Brain microvascular endothelial cell (primary cell): ENCODE data around the gene STAP2.

ENCODE experiments used
- DNase-seq: peaks from one replicate; pipeline ENCODE4 v3.0.0-alpha.2; 2020
- H3K27ac ChIP-seq: fragments of 250-450 bp; sonication (Bioruptor Pico); 2 replicates; pipeline ENCODE4 v1.5.1; 2020; ENCODE audit warnings: mild to moderate bottlenecking, moderate library complexity
- H3K27me3 ChIP-seq: fragments of 250-450 bp; sonication (Bioruptor Pico); replicated peaks from 2 replicates; pipeline ENCODE4 v1.5.1; 2020; ENCODE audit warnings: mild to moderate bottlenecking
- H3K36me3 ChIP-seq: fragments of 250-450 bp; sonication (Bioruptor Pico); replicated peaks from 2 replicates; pipeline ENCODE4 v1.5.1; 2020; ENCODE audit warnings: mild to moderate bottlenecking
- H3K4me3 ChIP-seq: 2 replicates; pipeline ENCODE4 v1.5.1; 2011; ENCODE audit warnings: low read depth, mild to moderate bottlenecking, control low read depth, low read length, moderate library complexity
- in situ Hi-C: cut with HindIII; loops from 2 replicates; pipeline ENCODE4 v1.10.0; 2017; ENCODE audit warnings: low sequenced_read_pairs, low pct_ligation_motif_present
- TF ChIP-seq, protein P1 (sequence below): IDR thresholded peaks from 2 replicates; pipeline ENCODE4 v1.5.1; 2011; ENCODE audit warnings: low read depth, mild to moderate bottlenecking, moderate library complexity, low read length, control low read depth, inconsistent platforms; ENCODE audit errors: missing control alignments

The STAP2 gene

DNA sequence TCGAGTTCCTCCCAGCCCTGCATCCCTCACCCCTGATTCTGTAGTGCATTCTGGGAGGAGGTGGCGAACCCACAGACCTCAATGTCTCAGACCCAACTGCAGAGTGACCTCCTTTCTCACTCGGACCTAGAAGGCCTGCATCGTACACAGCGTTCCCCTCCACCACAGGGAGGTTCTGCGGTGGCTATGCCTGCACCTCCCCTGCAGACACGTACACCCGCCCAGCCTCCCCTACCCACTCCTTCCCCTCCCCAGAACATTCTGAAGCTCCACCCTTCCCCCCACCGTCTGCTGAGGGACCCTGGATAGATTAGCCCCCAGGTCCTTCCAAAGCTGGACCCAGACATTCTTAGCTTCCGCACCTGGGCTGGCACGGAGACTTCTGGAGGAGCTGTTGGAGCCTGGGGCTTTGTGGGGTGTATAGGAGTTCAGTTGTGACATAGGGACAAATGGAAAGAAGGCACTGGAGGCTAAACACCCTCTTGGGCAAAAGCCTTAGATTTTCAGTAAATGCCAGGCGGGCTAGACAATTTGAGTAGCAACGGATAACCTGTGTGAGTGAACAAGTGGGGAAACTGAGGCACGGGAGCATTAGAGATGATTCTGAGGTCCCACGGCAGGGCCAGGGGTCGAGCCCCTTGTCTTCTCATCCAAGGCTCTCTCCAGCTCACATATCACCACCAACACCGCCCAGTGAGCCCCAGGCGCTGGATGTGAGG is 34.6 kb downstream of the STAP2 start:
- in situ Hi-C loops: no loop called here
- TF ChIP-seq, protein P1, sequence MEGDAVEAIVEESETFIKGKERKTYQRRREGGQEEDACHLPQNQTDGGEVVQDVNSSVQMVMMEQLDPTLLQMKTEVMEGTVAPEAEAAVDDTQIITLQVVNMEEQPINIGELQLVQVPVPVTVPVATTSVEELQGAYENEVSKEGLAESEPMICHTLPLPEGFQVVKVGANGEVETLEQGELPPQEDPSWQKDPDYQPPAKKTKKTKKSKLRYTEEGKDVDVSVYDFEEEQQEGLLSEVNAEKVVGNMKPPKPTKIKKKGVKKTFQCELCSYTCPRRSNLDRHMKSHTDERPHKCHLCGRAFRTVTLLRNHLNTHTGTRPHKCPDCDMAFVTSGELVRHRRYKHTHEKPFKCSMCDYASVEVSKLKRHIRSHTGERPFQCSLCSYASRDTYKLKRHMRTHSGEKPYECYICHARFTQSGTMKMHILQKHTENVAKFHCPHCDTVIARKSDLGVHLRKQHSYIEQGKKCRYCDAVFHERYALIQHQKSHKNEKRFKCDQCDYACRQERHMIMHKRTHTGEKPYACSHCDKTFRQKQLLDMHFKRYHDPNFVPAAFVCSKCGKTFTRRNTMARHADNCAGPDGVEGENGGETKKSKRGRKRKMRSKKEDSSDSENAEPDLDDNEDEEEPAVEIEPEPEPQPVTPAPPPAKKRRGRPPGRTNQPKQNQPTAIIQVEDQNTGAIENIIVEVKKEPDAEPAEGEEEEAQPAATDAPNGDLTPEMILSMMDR: no peak
- Histone ChIP-seq H3K36me3 (no peaks in the 10 kb centered on the region), H3K27ac (no peak overlapping the region), H3K27me3 (no peaks in the 10 kb centered on the region), H3K4me3 (peak overlapping the region; percentile 45)
- DNase-seq: no peak

DNA sequence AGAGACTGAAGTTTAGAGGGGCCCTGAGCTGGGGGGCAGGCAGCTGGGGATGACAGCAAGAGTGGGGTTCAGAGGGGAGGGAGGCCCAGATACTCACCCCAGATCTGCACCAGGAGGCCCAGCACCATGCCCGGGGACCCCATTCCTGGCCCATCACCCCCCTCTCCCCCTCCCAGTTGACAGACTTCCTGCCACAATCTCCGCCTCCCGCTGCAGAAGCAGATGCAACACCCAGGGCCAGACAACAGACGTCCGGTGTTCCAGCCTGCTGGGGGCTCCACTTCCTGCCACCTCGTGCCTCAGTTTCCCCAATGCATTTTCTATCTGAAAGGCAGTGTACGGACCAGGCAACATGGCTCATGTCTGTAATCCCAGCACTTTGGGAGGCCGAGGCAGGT is 36.4 kb downstream of the STAP2 start, which contains the start of gene TMIGD2:
TSS of gene TMIGD2 (minus strand) at position 147 of the 398 bp plus-strand sequence. CDS start at position 143, 4 bp downstream.
- no peaks in the 10 kb centered on the region for H3K36me3 ChIP-seq
- H3K4me3 ChIP-seq: no peak within 1 kb of the TSS
- in situ Hi-C loops: no loop called here
- no peaks in the 10 kb centered on the region for H3K27me3 ChIP-seq
- no peak for DNase-seq
- H3K27ac ChIP-seq: no peak within 1 kb of the TSS
- TF ChIP-seq, protein P1: no peak

DNA sequence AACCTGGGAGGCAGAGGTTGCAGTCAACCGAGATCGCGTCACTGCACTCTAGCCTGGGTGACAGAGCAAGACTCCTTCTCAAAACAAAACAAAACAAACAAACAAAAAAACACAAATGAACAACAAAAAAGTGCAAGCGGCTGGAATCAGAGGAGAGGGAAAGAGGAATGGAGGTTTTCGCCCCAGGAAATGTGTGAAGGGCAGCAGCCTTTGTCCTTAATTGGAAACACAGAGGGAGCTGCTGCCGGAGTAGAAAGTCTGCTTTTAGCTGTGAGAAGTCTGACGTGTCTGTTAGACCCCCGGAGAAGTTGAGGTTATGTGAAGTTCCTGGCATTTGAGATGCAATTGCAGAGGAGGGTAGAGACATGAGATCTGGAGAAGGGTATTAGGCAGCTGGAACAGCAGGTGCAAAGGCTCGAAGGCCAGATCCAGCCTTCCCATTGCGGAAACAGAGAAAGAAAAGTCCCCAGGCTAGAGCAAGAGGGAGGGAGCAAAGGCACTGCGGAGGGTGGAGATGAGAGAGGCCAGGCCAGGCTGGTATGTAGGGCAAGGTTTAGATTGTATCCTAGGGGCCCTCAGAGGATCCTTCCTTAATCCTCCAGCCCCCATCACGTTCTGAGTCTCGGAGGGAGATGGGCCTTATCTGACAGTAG is 36.9 kb downstream of the STAP2 start:
- H3K4me3 ChIP-seq: no peak overlapping the region
- H3K27ac ChIP-seq: no peak overlapping the region
- in situ Hi-C loops: no loop called here

DNA sequence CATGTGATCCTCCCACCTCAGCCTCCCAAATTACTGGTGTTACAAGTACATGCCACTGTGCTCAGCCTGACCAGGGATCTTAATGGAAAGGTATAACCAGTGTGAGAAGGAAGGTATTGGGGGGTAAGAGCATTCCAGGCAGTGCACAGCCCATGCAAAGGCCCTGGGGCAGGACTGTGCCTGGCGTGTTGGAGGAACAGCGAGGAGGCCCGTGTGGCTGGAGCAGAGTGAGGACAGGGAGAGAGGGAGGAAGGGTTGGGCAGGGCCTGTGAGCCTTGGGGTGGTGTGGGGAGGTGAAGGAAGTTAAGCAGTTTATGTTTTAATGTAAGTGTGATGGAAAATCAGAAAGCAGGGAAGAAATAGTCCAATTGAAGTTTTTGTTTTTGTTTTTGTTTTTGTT is 38.0 kb downstream of the STAP2 start:
- no peak overlapping the region for H3K4me3 ChIP-seq
- no peaks in the 10 kb centered on the region for H3K27me3 ChIP-seq
- in situ Hi-C loops: no loop called here
- no peak overlapping the region for H3K27ac ChIP-seq
- DNase-seq: no peak
- TF ChIP-seq, protein P1: no peak
- H3K36me3 ChIP-seq: no peaks in the 10 kb centered on the region

More for the DNA sequence above, 36.9 kb downstream of the STAP2 start:
- Histone ChIP-seq H3K36me3 (no peaks in the 10 kb centered on the region), H3K27me3 (no peaks in the 10 kb centered on the region)
- TF ChIP-seq, protein P1: no peak
- DNase-seq: no peak

DNA sequence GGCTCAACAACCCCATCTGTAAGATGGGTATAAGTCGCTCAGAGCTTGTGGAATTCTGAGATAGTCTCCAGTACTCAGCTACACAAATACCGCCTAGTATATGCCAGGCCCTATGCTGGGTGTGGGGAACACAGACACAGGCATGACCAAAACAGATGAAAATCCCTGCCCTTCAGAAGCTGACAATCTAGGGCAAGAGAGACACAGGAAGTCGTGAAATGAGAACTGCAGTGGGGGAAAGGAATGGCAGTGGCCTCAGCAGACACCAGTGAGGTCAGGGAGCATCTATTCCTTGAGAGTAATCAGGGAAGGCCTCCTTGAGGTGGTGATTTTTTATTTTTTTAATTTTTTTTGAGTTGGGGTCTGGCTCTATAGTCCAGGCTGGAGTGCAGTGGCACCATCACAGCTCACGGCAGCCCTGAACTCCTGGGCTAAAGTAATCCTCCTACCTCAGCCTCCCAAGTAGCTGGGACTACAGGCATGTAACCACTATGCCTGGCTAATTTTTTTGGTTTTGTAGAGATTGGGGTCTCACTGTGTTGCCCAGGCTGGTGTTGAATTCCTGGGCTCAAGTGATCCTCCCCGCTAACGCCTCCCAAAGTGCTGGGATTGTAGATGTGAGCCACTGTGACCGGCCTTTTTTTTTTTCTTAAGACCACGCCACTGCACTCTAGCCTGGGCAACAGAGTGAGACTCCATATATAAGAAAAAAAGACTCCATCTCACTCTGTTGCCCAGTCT is 39.6 kb downstream of the STAP2 start:
- no peaks in the 10 kb centered on the region for H3K27me3 ChIP-seq
- no peaks in the 10 kb centered on the region for H3K36me3 ChIP-seq
- no peak overlapping the region for H3K27ac ChIP-seq
- TF ChIP-seq, protein P1: no peak
- in situ Hi-C loops: no loop called here
- DNase-seq: no peak
- H3K4me3 ChIP-seq: no peak overlapping the region
